Neural cell (in vitro differentiated cells): ENCODE data around the gene DOCK9.

Source experiments
- EP300 ChIP-seq: fragments of 450-650 bp; conservative IDR thresholded peaks from 2 replicates; pipeline ENCODE4 v1.6.1; 2014; ENCODE audit warnings: antibody characterized with exemption, mild to moderate bottlenecking, moderate library complexity; ENCODE audit not compliant: poor library complexity, severe bottlenecking
- EZH2 ChIP-seq: fragments of 200-600, 300-800 bp; shearing (Covaris generic), sonication (generic); IDR thresholded peaks from 2 replicates; pipeline ENCODE4 v1.6.1; 2014; ENCODE audit warnings: antibody characterized with exemption, low read length, borderline replicate concordance, mild to moderate bottlenecking; ENCODE audit not compliant: insufficient read depth, poor library complexity, severe bottlenecking
- POLR2AphosphoS5 ChIP-seq: IDR thresholded peaks from 2 replicates; pipeline ENCODE4 v1.6.1; 2012
- RAD21 ChIP-seq: fragments of 450-650 bp; conservative IDR thresholded peaks from 2 replicates; pipeline ENCODE4 v1.6.1; 2014; ENCODE audit warnings: antibody characterized with exemption, mild to moderate bottlenecking, moderate library complexity
- TF ChIP-seq, protein P1 (sequence below): fragments of 450-650 bp; IDR thresholded peaks from 2 replicates; pipeline ENCODE4 v1.5.1; 2014; ENCODE audit warnings: antibody characterized with exemption, mild to moderate bottlenecking, moderate library complexity; ENCODE audit not compliant: poor library complexity, severe bottlenecking

DNA sequence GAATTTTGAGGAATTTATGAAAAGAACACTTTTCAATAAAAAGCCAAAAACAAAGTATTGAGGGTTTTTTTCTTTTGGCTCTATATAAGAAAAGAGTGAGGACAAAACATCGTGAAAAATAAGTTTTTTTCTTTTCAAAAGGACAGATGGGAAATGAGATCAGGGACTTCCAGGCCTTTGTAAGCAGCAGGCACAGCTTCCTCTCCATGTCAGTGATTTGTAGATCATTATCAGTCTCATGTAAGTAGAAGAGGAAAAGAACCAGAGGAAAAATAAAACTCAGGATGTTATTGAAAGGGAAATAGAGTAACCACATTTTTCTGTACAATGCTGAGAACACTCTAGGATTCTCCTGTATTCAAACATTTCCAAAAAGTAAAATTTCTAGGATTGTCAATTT, 29.9 kb downstream of the DOCK9 start:
- no peak for TF ChIP-seq EP300
- no peak for TF ChIP-seq POLR2AphosphoS5
- TF ChIP-seq RAD21, result no peak
- TF ChIP-seq, protein P1, sequence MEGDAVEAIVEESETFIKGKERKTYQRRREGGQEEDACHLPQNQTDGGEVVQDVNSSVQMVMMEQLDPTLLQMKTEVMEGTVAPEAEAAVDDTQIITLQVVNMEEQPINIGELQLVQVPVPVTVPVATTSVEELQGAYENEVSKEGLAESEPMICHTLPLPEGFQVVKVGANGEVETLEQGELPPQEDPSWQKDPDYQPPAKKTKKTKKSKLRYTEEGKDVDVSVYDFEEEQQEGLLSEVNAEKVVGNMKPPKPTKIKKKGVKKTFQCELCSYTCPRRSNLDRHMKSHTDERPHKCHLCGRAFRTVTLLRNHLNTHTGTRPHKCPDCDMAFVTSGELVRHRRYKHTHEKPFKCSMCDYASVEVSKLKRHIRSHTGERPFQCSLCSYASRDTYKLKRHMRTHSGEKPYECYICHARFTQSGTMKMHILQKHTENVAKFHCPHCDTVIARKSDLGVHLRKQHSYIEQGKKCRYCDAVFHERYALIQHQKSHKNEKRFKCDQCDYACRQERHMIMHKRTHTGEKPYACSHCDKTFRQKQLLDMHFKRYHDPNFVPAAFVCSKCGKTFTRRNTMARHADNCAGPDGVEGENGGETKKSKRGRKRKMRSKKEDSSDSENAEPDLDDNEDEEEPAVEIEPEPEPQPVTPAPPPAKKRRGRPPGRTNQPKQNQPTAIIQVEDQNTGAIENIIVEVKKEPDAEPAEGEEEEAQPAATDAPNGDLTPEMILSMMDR, result no peak
- TF ChIP-seq EZH2, result no peak
